ENCODE results near the gene CAV2. TPM values are rescaled to one million over a fixed set of nuclear protein-coding genes. Genes with fewer than 3 reads are reported as not detected.

CAV2 gene
- total RNA-seq, 1 experiment from 2014 or later, result 260 TPM

DNA sequence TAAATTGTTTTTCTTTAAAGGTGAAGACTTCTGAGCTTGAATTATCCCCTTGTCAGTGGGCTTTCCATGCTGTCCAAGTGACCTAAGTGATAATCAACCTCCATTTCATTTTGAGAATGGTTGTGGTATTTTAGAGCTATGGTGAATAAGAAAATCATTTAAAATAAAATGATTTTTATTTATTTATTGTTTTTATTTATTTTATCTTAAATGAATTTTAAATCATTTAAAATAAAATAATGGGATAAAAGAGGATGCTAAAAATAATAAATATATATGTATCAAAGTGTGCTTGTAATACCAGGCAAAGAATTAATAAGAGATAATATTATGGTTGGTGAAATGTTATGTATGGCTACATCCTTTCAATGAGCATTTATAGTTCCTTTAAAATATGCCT lies 49.8 kb downstream of the CAV2 start:
- Histone ChIP-seq H2AFZ (no peak overlapping the region), H3F3A (ENCODE audit: insufficient read depth, low read depth) (peaks cover 4% of the 10 kb centered on the region; the same call in 1 of the 2 replicates), H3K27ac (no peak overlapping the region), H3K4me2 (no peak overlapping the region), H3K9me3 (ENCODE audit: insufficient read depth, low read depth) (no peaks in the 10 kb centered on the region), H3K4me1 (replicated peaks; ENCODE audit: insufficient read depth) (no peaks in the 10 kb centered on the region), H3K4me3 (no peak overlapping the region), H3K79me2 (ENCODE audit: low read depth) (no peaks in the 10 kb centered on the region), H3K27me3 (ENCODE audit: insufficient read depth, low read depth) (no peaks in the 10 kb centered on the region), H4K20me1 (ENCODE audit: insufficient read depth) (no peaks in the 10 kb centered on the region), H3K36me3 (ENCODE audit: low read depth) (peaks cover 24% of the 10 kb centered on the region), H3K9me2 (ENCODE audit: insufficient read depth) (no peaks in the 10 kb centered on the region)
- BruUV-seq (replicated peaks), result no TSS peak
- TF ChIP-seq, protein P1, sequence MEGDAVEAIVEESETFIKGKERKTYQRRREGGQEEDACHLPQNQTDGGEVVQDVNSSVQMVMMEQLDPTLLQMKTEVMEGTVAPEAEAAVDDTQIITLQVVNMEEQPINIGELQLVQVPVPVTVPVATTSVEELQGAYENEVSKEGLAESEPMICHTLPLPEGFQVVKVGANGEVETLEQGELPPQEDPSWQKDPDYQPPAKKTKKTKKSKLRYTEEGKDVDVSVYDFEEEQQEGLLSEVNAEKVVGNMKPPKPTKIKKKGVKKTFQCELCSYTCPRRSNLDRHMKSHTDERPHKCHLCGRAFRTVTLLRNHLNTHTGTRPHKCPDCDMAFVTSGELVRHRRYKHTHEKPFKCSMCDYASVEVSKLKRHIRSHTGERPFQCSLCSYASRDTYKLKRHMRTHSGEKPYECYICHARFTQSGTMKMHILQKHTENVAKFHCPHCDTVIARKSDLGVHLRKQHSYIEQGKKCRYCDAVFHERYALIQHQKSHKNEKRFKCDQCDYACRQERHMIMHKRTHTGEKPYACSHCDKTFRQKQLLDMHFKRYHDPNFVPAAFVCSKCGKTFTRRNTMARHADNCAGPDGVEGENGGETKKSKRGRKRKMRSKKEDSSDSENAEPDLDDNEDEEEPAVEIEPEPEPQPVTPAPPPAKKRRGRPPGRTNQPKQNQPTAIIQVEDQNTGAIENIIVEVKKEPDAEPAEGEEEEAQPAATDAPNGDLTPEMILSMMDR (conservative IDR thresholded peaks at IDR 0.05), result no peak
- no peak for TF ChIP-seq EZH2 (IDR thresholded peaks at IDR 0.05; ENCODE audit: low read depth)
- intact Hi-C loops (cut with micrococcal nuclease; ENCODE audit: unreplicated experiment), result no loop called here
- DNase-seq, result no peak
- CTCF ChIA-PET, result interaction anchor here (0.7 kb wide), 1 partner anchor 123 kb away, joined by 6 read pairs; no protein-coding TSS in a partner anchor
- POLR2A ChIA-PET (ENCODE audit: unreplicated experiment), result no interaction called here

DNA sequence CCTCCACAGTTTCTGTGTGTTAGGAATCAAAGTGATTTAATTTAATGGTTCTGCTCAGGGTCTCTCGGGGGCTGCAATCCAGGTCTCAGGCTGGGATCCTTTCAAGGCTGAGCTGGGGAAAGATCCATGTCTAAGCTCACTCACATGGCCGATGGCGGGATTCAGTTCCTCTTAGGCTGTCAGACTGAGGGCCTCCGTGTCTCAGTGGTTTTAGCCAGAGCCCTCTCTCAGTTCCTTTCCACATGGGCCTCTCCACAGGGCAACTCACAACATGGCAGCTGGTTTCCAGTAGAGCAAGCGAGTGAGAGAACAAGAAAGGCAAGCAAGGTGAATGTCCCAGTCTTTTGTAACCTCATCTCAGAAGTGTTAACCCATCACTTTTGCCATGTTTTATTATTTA lies 52.2 kb downstream of the CAV2 start:
- no peaks in the 10 kb centered on the region for H3K4me1 ChIP-seq (replicated peaks; ENCODE audit: insufficient read depth)
- no peak for TF ChIP-seq EZH2 (IDR thresholded peaks at IDR 0.05; ENCODE audit: low read depth)
- TF ChIP-seq, protein P1 (conservative IDR thresholded peaks at IDR 0.05), result no peak
- POLR2A ChIA-PET (ENCODE audit: unreplicated experiment), result no interaction called here
- intact Hi-C loops (cut with micrococcal nuclease; ENCODE audit: unreplicated experiment), result no loop called here
- no peak overlapping the region for H3K4me3 ChIP-seq
- H3K4me2 ChIP-seq, result no peak overlapping the region
- H2AFZ ChIP-seq, result no peak overlapping the region
- H3K9me2 ChIP-seq (ENCODE audit: insufficient read depth), result no peaks in the 10 kb centered on the region
- no TSS peak for BruUV-seq (replicated peaks)
- no peak for DNase-seq
- H3F3A ChIP-seq (ENCODE audit: insufficient read depth, low read depth), result peaks cover 9% of the 10 kb centered on the region; the same call in 1 of the 2 replicates
- H3K27ac ChIP-seq, result no peak overlapping the region
- no peaks in the 10 kb centered on the region for H3K27me3 ChIP-seq (ENCODE audit: insufficient read depth, low read depth)
- H3K9me3 ChIP-seq (ENCODE audit: insufficient read depth, low read depth), result no peaks in the 10 kb centered on the region
- no peaks in the 10 kb centered on the region for H4K20me1 ChIP-seq (ENCODE audit: insufficient read depth)
- peaks cover 27% of the 10 kb centered on the region for H3K36me3 ChIP-seq (ENCODE audit: low read depth)
- H3K79me2 ChIP-seq (ENCODE audit: low read depth), result no peaks in the 10 kb centered on the region
- CTCF ChIA-PET, result interaction anchor here (1.7 kb wide), 1 partner anchor 293 kb away, joined by 3 read pairs; no protein-coding TSS in a partner anchor

DNA sequence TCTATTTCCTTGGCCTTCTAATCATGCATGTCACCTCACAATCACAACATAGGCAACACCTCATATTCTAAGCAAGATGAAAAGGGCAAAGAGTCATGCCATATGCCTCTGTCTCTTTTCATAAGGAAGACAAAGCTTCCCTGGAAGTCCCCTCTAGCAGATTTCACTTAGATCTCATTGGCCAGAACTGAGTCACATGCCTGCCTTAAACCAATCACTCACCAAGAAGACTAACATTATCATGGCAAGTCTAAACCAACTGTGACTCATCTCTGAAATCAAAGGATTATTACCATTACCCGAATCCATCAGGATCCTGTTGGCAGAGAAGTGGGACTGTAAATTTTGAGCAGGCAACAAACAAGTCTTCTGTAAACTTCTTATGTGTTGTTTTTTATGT lies 53.1 kb downstream of the CAV2 start:
- no peak overlapping the region for H3K4me3 ChIP-seq
- no peaks in the 10 kb centered on the region for H4K20me1 ChIP-seq (ENCODE audit: insufficient read depth)
- POLR2A ChIA-PET (ENCODE audit: unreplicated experiment), result interaction anchor here (0.6 kb wide), 1 partner anchor 164 kb away, joined by 5 read pairs; no protein-coding TSS in a partner anchor
- H3K79me2 ChIP-seq (ENCODE audit: low read depth), result no peaks in the 10 kb centered on the region
- intact Hi-C loops (cut with micrococcal nuclease; ENCODE audit: unreplicated experiment), result no loop called here
- no peak overlapping the region for H3K27ac ChIP-seq
- no peak overlapping the region for H2AFZ ChIP-seq
- no peaks in the 10 kb centered on the region for H3K27me3 ChIP-seq (ENCODE audit: insufficient read depth, low read depth)
- no peak for TF ChIP-seq EZH2 (IDR thresholded peaks at IDR 0.05; ENCODE audit: low read depth)
- TF ChIP-seq, protein P1 (conservative IDR thresholded peaks at IDR 0.05), result no peak
- peaks cover 9% of the 10 kb centered on the region; the same call in 1 of the 2 replicates for H3F3A ChIP-seq (ENCODE audit: insufficient read depth, low read depth)
- H3K36me3 ChIP-seq (ENCODE audit: low read depth), result peaks cover 21% of the 10 kb centered on the region; the same call in 1 of the 2 replicates
- no peaks in the 10 kb centered on the region for H3K9me3 ChIP-seq (ENCODE audit: insufficient read depth, low read depth)
- BruUV-seq (replicated peaks), result no TSS peak
- H3K4me2 ChIP-seq, result no peak overlapping the region
- H3K9me2 ChIP-seq (ENCODE audit: insufficient read depth), result no peaks in the 10 kb centered on the region
- no peak for DNase-seq
- no peaks in the 10 kb centered on the region for H3K4me1 ChIP-seq (replicated peaks; ENCODE audit: insufficient read depth)
- CTCF ChIA-PET, result no interaction called here
